OCI-LY1 (cell line): ENCODE data around the gene ABI3.

Experiments used
- H2AFZ ChIP-seq: fragments of 200-600 bp; sonication (generic), shearing (Covaris generic); 2 replicates; pipeline ENCODE4 v1.6.0; 2014; ENCODE audit warnings: antibody characterized with exemption, mild to moderate bottlenecking, low read length
- H3F3A ChIP-seq: fragments of 200-600 bp; sonication (generic), shearing (Covaris generic); 2 replicates; pipeline ENCODE4 v1.6.0; 2014; ENCODE audit warnings: mild to moderate bottlenecking, antibody characterized with exemption, low read length, moderate library complexity; ENCODE audit not compliant: insufficient read depth
- H3K27ac ChIP-seq: fragments of 200-600 bp; sonication (generic); 2 replicates; pipeline ENCODE4 v1.5.1; 2014; ENCODE audit warnings: low read length, mixed run types, mild to moderate bottlenecking, low read depth; ENCODE audit not compliant: poor library complexity, severe bottlenecking
- H3K27me3 ChIP-seq: fragments of 200-600 bp; sonication (generic); 2 replicates; pipeline ENCODE4 v1.6.0; 2014; ENCODE audit warnings: antibody characterized with exemption, mild to moderate bottlenecking, low read length, moderate library complexity; ENCODE audit not compliant: insufficient read depth
- H3K36me3 ChIP-seq: fragments of 200-600 bp; sonication (generic); 2 replicates; pipeline ENCODE4 v1.6.1; 2014; ENCODE audit warnings: mild to moderate bottlenecking, antibody characterized with exemption, low read length, moderate library complexity, mixed read lengths; ENCODE audit not compliant: insufficient read depth
- H3K4me1 ChIP-seq: fragments of 200-600 bp; sonication (generic); 2 replicates; pipeline ENCODE4 v1.5.1; 2014; ENCODE audit warnings: mild to moderate bottlenecking, low read length, moderate library complexity; ENCODE audit not compliant: insufficient read depth, severe bottlenecking
- H3K4me2 ChIP-seq: fragments of 200-600 bp; sonication (generic), shearing (Covaris generic); 2 replicates; pipeline ENCODE4 v1.6.1; 2014; ENCODE audit warnings: low read length
- H3K4me3 ChIP-seq: fragments of 200-600 bp; sonication (generic); 2 replicates; pipeline ENCODE4 v1.5.1; 2014; ENCODE audit warnings: low read length, low read depth, mild to moderate bottlenecking, mixed read lengths; ENCODE audit not compliant: poor library complexity, severe bottlenecking
- H3K79me2 ChIP-seq: fragments of 200-600 bp; shearing (Covaris generic); 2 replicates; pipeline ENCODE4 v1.6.1; 2016; ENCODE audit warnings: mixed run types, low read length, mixed read lengths; ENCODE audit not compliant: insufficient read depth
- H3K9ac ChIP-seq: fragments of 200-600 bp; sonication (generic), shearing (Covaris generic); 2 replicates; pipeline ENCODE4 v1.6.1; 2014; ENCODE audit warnings: mild to moderate bottlenecking, low read length, mixed read lengths
- H3K9me2 ChIP-seq: fragments of 200-600 bp; sonication (generic), shearing (Covaris generic); 2 replicates; pipeline ENCODE4 v1.6.1; 2014; ENCODE audit warnings: low read depth, mild to moderate bottlenecking, low read length, mixed read lengths
- H3K9me3 ChIP-seq: fragments of 200-600 bp; shearing (Covaris generic); 2 replicates; pipeline ENCODE4 v1.6.1; 2014; ENCODE audit warnings: low read length, mixed read lengths
- H4K20me1 ChIP-seq: fragments of 200-600 bp; sonication (generic), shearing (Covaris generic); 2 replicates; pipeline ENCODE4 v1.6.0; 2016; ENCODE audit warnings: mild to moderate bottlenecking, low read length; ENCODE audit not compliant: insufficient read depth
- EZH2 ChIP-seq: fragments of 200-600 bp; sonication (generic), shearing (Covaris generic); IDR thresholded peaks from 2 replicates; pipeline ENCODE4 v1.8.0; 2017; ENCODE audit warnings: borderline replicate concordance, mixed run types, mild to moderate bottlenecking, antibody characterized with exemption, low read length, moderate library complexity, mixed read lengths
- TF ChIP-seq, protein P1 (sequence below): fragments of 200-600 bp; sonication (generic), shearing (Covaris generic); IDR thresholded peaks from 2 replicates; pipeline ENCODE4 v1.5.1; 2017; ENCODE audit warnings: mild to moderate bottlenecking, antibody characterized with exemption, low read length, moderate library complexity, mixed read lengths

Gene ABI3

GRCh38 chr17:49197346-49197998, 13.0 kb upstream of the ABI3 start:
- Histone ChIP-seq H3K9me3 (no peaks in the 10 kb centered on the region), H3F3A (no peaks in the 10 kb centered on the region), H3K36me3 (no peaks in the 10 kb centered on the region), H3K4me3 (no peak overlapping the region), H3K79me2 (no peaks in the 10 kb centered on the region), H3K27me3 (no peaks in the 10 kb centered on the region), H3K4me1 (peaks cover 13% of the 10 kb centered on the region), H3K27ac (no peak overlapping the region), H3K4me2 (no peak overlapping the region), H3K9ac (no peak overlapping the region), H4K20me1 (no peaks in the 10 kb centered on the region), H2AFZ (no peak overlapping the region), H3K9me2 (no peaks in the 10 kb centered on the region)
- no peak for TF ChIP-seq EZH2
- TF ChIP-seq, protein P1, sequence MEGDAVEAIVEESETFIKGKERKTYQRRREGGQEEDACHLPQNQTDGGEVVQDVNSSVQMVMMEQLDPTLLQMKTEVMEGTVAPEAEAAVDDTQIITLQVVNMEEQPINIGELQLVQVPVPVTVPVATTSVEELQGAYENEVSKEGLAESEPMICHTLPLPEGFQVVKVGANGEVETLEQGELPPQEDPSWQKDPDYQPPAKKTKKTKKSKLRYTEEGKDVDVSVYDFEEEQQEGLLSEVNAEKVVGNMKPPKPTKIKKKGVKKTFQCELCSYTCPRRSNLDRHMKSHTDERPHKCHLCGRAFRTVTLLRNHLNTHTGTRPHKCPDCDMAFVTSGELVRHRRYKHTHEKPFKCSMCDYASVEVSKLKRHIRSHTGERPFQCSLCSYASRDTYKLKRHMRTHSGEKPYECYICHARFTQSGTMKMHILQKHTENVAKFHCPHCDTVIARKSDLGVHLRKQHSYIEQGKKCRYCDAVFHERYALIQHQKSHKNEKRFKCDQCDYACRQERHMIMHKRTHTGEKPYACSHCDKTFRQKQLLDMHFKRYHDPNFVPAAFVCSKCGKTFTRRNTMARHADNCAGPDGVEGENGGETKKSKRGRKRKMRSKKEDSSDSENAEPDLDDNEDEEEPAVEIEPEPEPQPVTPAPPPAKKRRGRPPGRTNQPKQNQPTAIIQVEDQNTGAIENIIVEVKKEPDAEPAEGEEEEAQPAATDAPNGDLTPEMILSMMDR: no peak

GRCh38 chr17:49198211-49198610, 12.3 kb upstream of the ABI3 start:
- no peaks in the 10 kb centered on the region for H3K79me2 ChIP-seq
- H3K36me3 ChIP-seq: no peaks in the 10 kb centered on the region
- peaks cover 11% of the 10 kb centered on the region for H3K4me1 ChIP-seq
- H3K4me2 ChIP-seq: no peak overlapping the region
- no peaks in the 10 kb centered on the region for H3K27me3 ChIP-seq
- H3K9me2 ChIP-seq: no peaks in the 10 kb centered on the region
- no peak overlapping the region for H3K9ac ChIP-seq
- TF ChIP-seq EZH2: no peak
- TF ChIP-seq, protein P1: no peak
- H2AFZ ChIP-seq: no peak overlapping the region
- H3K9me3 ChIP-seq: no peaks in the 10 kb centered on the region
- no peak overlapping the region for H3K27ac ChIP-seq
- no peak overlapping the region for H3K4me3 ChIP-seq
- H4K20me1 ChIP-seq: no peaks in the 10 kb centered on the region
- H3F3A ChIP-seq: no peaks in the 10 kb centered on the region

GRCh38 chr17:49200423-49201083, 10.0 kb upstream of the ABI3 start:
- TF ChIP-seq EZH2: no peak
- TF ChIP-seq, protein P1: no peak
- Histone ChIP-seq H3K9me3 (no peaks in the 10 kb centered on the region), H3K27me3 (no peaks in the 10 kb centered on the region), H3K4me2 (no peak overlapping the region), H3K4me3 (no peak overlapping the region), H3F3A (no peaks in the 10 kb centered on the region), H2AFZ (no peak overlapping the region), H3K9ac (no peak overlapping the region), H3K4me1 (no peaks in the 10 kb centered on the region), H3K79me2 (no peaks in the 10 kb centered on the region), H3K9me2 (no peaks in the 10 kb centered on the region), H3K36me3 (no peaks in the 10 kb centered on the region), H4K20me1 (no peaks in the 10 kb centered on the region), H3K27ac (no peak overlapping the region)
